GM18507 (cell line): ENCODE measurements around the gene PAF1.
"Not testable (repeated sequence)": the region's sequence is repeated elsewhere in the genome, so short reads cannot be mapped to it uniquely, and the experiment has no call there.

ENCODE experiments used
- DNase-seq: peaks from one replicate; pipeline ENCODE4 v3.0.0; 2011; ENCODE audit warnings: low read depth; ENCODE audit not compliant: insufficient read length; ENCODE audit errors: extremely low spot score
- FAIRE-seq: peaks from 2 replicates; lab custom pipeline; 2011; peaks lifted over from hg19 to GRCh38; lab: Jason Lieb, UNC

Gene PAF1

GRCh38 chr19:39362682-39363657 lies 27.9 kb downstream of the PAF1 start:
- no peak for FAIRE-seq
- no peak for DNase-seq

DNA sequence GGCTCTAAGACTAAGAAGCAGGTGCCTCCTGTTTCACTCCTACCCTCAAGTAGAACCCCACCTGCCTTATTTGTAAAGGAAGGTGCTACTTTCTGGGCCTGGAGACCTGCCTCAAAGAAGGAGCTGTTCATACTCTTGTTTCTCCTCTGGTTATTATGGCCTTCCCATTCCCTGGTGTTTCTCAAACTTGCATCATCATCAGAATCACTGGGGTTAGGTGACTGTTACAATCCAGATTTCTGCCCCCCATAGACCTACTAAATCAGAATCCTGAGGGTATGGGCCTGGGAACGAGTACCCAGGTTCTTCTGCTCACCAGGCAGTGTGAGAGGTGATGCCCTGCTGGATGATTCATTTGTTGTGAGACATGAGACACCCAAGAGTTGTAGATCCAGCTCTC lies 30.3 kb downstream of the PAF1 start:
- FAIRE-seq: no peak
- no peak for DNase-seq

DNA sequence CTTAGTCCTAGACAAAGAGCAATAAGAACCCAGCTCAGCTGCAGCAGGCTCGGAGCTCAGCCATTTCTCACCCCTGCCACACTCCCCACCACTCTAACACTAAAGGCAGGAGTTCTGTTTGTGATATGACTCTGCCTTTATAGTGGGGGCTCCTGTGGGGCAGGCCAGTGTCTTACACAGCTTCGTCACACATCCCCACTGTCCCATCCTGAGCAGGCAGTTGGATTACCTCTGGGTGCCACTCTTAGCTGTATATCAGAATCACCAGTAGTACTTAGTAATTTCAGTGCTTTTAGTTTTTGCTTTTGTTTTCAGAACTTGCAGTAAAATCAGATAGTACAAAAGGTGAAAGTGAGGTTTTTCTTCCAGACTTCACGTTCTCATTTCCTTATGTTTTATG lies 31.9 kb downstream of the PAF1 start:
- DNase-seq (no peak), FAIRE-seq (no peak)

DNA sequence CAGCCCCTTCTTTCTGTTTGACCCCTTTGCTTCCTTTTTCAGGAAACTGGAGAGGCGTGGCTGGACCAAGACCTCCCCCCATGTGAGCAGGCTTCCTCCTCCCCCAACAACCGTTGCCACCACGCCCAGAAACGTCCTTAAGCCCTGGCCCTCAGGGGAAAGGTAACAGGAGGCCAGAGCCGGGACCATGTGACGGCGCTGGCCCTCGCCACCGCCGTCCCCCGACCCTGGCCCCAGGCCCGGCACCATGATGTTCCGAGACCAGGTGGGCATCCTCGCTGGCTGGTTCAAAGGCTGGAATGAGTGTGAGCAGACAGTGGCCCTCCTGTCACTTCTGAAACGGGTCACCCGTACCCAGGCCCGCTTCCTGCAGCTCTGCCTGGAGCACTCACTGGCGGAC lies 34.3 kb downstream of the PAF1 start:
- FAIRE-seq: no peak
- DNase-seq: no peak

DNA sequence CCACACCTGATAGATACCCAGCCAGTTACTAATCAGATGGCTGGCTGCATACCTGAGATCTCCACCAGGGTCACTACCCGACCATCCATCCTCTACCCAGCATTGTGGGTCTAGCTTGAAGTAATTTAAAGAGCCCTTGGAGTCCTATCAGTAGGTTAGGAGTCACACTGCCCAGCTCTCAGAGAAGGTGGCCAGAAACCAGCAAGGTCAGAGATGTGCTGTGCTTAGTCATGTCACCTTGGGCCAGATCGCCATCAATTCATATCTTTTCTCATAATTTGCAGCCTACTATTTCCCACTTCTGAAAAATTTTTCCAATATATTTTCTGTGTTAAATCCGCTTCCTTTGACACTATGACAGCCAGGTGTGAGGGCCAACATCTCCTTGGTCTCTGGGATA lies 34.8 kb downstream of the PAF1 start:
- DNase-seq (no peak), FAIRE-seq (no peak)

GRCh38 chr19:39355253-39355652 lies 35.7 kb downstream of the PAF1 start:
- DNase-seq (no peak), FAIRE-seq (no peak)

GRCh38 chr19:39352381-39353255 lies 38.3 kb downstream of the PAF1 start:
- FAIRE-seq: no peak

DNA sequence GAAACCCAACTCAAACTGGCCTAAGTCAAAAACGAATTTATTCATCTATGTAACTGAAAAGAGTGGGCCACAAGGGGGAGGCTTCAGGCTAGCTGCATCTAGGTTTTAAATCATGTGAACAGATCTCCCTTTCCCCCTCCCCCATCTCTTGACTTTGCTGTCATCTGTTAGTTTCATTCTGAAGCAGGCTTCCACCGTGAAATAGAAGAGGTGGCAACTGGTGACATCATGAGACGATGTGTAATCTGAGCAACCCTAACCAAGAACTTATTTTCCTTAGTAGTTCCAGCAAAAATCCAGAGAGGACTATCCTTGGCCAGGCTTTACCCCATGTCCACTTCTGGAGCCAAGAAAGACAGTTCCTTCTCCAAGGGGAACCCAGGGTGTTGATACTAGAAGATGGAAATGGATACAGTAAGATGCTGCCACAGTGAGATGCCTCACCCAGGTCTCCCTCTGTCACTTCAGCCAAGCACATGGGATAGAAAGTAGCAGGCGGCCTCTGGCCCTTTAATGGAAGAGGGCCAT lies 39.3 kb downstream of the PAF1 start:
- peak; percentile 62 for DNase-seq
- FAIRE-seq: peak; percentile 89

More at GRCh38 chr19:39352381-39353255, 38.3 kb downstream of the PAF1 start:
- no peak for DNase-seq

DNA sequence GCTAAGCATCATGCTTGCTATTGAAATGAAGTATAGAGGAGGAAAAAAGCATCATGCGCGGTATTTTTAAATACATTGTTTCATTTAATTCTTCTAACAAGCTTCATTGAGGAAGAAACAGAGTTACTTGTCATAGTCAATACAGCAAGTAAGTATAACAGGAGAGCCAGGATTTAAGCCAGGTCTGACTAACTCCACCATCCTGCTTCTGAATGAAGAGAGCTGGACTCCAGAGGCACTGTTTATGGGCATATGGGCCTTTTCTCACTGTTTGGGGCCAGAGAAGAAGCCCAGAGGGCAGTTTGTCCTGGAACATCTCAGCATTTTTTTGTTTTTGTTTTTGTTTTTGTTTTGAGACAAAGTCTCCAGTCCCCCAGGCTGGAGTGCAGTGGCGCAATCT lies 40.8 kb downstream of the PAF1 start:
- no peak for FAIRE-seq
- DNase-seq: no peak

DNA sequence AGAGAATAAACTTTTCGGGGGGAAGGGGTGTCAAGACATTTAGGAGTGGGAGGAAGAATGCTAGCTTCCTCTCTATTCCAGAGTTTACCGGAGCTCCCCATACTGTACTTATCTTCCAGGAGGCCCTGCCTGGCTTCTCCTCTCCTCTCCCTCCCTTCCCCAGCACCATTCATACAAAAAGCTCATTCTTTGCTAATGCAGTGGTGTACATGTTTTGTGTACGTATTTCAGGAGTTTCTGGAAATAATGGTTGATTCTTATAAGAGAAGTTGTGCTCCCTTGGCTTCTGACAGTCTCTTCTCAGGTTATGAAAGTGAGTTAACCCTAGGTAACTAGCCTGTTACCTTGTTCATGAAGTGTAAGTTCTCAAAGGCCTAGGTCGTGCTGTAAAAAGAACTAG lies 41.6 kb downstream of the PAF1 start:
- FAIRE-seq: no peak

GRCh38 chr19:39347332-39348164 lies 43.4 kb downstream of the PAF1 start:
- DNase-seq (no peak), FAIRE-seq (no peak)

More for the DNA sequence above, 41.6 kb downstream of the PAF1 start:
- DNase-seq: no peak

DNA sequence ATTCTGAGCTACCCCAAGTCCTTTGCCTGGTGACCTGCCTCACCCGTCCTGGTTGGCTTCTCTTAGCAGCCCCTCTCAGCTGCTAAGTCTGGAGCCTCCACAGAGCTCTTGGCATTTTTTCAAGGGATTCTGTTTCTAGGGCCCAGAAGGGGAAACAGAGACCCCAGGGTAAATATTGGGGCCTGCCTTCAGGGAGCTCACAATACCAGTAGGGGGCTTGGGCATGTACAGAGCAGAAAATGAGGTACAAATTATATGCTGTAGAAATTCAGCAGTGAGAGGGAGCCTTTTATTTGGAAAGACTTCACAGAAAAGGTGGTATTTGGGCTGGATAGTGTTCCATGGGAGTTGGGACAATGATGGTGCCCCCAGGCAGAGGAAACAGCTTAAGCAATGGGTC lies 45.0 kb downstream of the PAF1 start:
- FAIRE-seq: no peak
- no peak for DNase-seq

- DNase-seq: no peak
These were observed 48.1 kb downstream of the PAF1 start for GRCh38 chr19:39342647-39343305.

GRCh38 chr19:39341719-39342604 lies 48.9 kb downstream of the PAF1 start, which contains the start of gene SAMD4B:
Gene SAMD4B, plus strand, starts transcription at chr19:39342421. Its CDS starts 14,473 bp downstream, at chr19:39356894.
- DNase-seq (peak; percentile 93), FAIRE-seq (peak; percentile 97)

More at GRCh38 chr19:39342647-39343305, 48.1 kb downstream of the PAF1 start:
- FAIRE-seq: no peak

DNA sequence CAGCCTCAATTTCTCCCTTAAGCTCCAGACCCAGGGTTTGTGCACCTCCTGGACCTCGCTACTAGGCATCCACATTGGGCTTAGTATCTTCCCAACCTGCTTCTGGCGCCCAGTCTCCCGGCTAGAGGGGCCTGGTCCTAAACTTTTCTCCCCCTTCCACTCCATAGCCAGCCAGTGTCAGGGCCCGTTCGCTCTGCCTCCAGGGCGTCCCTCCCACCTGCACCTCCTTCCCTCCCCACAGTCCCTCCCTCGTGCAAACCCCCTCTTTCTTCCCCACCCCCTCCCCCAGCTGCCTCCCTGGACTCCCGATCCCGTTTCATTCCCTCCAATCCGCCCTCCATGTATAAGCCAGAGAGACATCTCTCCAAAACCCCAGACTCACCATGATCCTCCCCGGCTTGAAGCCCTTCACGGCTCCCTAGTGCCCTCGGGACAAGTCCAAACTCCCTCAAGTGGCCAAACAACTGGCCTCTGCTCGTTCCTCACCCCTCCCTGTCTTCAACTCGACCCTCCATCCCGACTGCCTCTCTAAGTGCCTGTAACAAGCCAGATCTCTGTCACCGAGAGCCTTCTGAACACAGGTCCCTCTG lies 49.7 kb downstream of the PAF1 start:
- DNase-seq (no peak), FAIRE-seq (no peak)

DNA sequence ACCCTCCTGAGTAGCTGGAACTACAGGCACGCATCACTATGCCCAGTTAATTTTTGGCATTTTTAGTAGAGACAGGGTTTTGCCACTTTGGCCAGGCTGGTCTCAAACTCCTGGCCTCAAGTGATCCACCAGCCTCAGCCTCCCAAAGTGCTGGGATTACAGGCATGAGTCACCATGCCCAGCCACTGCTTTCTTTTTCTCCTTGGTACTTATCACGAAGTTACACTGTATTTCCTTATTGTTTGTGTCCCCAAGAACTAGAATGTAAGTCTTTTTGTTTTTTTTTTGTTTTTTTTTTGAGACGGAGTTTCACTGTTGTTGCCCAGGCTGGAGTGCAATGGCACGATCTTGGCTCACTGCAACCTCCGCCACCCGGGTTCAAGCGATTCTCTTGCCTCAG lies 50.8 kb downstream of the PAF1 start:
- DNase-seq, FAIRE-seq: not testable (repeated sequence)

DNA sequence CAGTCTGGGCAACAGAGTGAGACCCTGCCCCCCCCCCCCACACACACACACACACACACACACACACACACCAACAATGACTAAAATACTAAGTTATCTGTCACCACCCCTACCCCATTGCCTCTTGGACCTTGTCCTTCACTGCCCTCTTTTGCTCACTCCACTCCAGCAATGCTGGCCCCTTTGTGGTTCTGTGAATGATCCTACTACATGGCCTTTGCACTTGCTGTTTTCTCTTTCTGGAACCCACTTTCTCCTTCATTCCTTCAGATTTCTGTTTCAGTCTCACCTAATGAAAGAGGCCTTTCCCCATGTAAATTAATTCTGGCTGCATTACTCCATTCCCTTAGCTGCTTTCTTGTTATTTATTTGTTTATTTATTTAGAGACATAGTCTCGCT lies 51.2 kb downstream of the PAF1 start:
- peak; percentile 62 for FAIRE-seq

More for the DNA sequence above, 51.2 kb downstream of the PAF1 start:
- no peak for DNase-seq
